ENCODE data around the gene BPIFB2. TPM values are rescaled to one million over a fixed set of nuclear protein-coding genes. Genes with fewer than 3 reads are reported as not detected.

BPIFB2 gene
- total and polyA plus RNA-seq, 2 donors (not counting 3 experiments of a cell fraction or from before 2014, with no cell fraction given): not detected

- dilution Hi-C loops (cut with MboI; ENCODE audit: extremely low pct_ligation_motif_present, low sequenced_read_pairs): no loop called here
- POLR2A ChIA-PET: no interaction called here
- Histone ChIP-seq H3K79me2 (ENCODE audit: control insufficient read depth, insufficient read depth, low read length) (no peaks in the 10 kb centered on the region), H3K27ac (ENCODE audit: insufficient read depth, low read depth, low read length) (no peak overlapping the region), H3K36me3 (ENCODE audit: control insufficient read depth in 2 of 2, extremely low read depth in 1 of 2, insufficient read depth in 2 of 2, low read length in 2 of 2) (no peaks in the 10 kb centered on the region), H3K4me3 (replicated peaks in 1 of 3; ENCODE audit: insufficient read depth in 1 of 3, low read depth in 1 of 3, low read length in 3 of 3) (no peak overlapping the region), H3K9me1 (replicated peaks; ENCODE audit: control insufficient read depth, extremely low read depth, insufficient read depth, low read length) (no peaks in the 10 kb centered on the region), H3K4me1 (ENCODE audit: control insufficient read depth, extremely low read depth, insufficient read depth, low read length) (no peaks in the 10 kb centered on the region), H3K27me3 (ENCODE audit: control insufficient read depth in 2 of 2, insufficient read depth in 2 of 2, low read length in 2 of 2) (no peaks in the 10 kb centered on the region), H3K9me3 (replicated peaks; ENCODE audit: control insufficient read depth, insufficient read depth, low read length) (no peaks in the 10 kb centered on the region), H2AFZ (ENCODE audit: low read depth, low read length) (no peak overlapping the region), H3K9ac (replicated peaks; ENCODE audit: extremely low read depth, insufficient read depth, low read length) (no peak overlapping the region), H4K20me1 (replicated peaks; ENCODE audit: control insufficient read depth, extremely low read depth, insufficient read depth, low read length) (no peaks in the 10 kb centered on the region), H3K4me2 (ENCODE audit: insufficient read depth, low read length) (no peak overlapping the region)
- DNase-seq (ENCODE audit: low read depth, low spot score) (no peak), FAIRE-seq (no peak)
- CTCF ChIA-PET: no interaction called here
- TF ChIP-seq POLR2A (IDR thresholded peaks at IDR 0.05; ENCODE audit: low read depth, low read length) (no peak), JUN (IDR thresholded peaks at IDR 0.05; ENCODE audit: borderline replicate concordance, insufficient read depth, insufficient read length, low read depth) (no peak), POLR2AphosphoS5 (IDR thresholded peaks at IDR 0.05; ENCODE audit: insufficient read depth, low read depth, low read length) (no peak), MYC (IDR thresholded peaks at IDR 0.05; ENCODE audit: low read depth, low read length) (no peak), CTCF (IDR thresholded peaks at IDR 0.05; ENCODE audit: extremely low read depth in 1 of 2, insufficient read depth in 1 of 2, low read depth in 1 of 2, low read length in 2 of 2) (no peak), FOS (IDR thresholded peaks at IDR 0.05; ENCODE audit: borderline replicate concordance, insufficient read depth, low read length) (no peak), GATA2 (IDR thresholded peaks at IDR 0.05; ENCODE audit: insufficient read depth, insufficient read length, low read depth, low read length) (no peak)
- TF ChIP-seq, protein P1, sequence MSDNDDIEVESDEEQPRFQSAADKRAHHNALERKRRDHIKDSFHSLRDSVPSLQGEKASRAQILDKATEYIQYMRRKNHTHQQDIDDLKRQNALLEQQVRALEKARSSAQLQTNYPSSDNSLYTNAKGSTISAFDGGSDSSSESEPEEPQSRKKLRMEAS (IDR thresholded peaks at IDR 0.05; ENCODE audit: insufficient read depth, insufficient read length): no peak
- BruUV-seq (replicated peaks): no TSS peak
- intact Hi-C loops (cut with micrococcal nuclease): no loop called here
These were observed 6.6 kb upstream of the BPIFB2 start for GRCh38 chr20:33000802-33001466.

Data from endothelial cell of umbilical vein (primary cell).